ENCODE data around the gene GMPR. TPM values are rescaled to one million over a fixed set of nuclear protein-coding genes. Genes with fewer than 3 reads are reported as not detected.

Gene GMPR
- total and polyA plus RNA-seq, 2 donors (not counting 3 experiments of a cell fraction or from before 2014, with no cell fraction given) = 36.3 to 64.0 TPM

DNA sequence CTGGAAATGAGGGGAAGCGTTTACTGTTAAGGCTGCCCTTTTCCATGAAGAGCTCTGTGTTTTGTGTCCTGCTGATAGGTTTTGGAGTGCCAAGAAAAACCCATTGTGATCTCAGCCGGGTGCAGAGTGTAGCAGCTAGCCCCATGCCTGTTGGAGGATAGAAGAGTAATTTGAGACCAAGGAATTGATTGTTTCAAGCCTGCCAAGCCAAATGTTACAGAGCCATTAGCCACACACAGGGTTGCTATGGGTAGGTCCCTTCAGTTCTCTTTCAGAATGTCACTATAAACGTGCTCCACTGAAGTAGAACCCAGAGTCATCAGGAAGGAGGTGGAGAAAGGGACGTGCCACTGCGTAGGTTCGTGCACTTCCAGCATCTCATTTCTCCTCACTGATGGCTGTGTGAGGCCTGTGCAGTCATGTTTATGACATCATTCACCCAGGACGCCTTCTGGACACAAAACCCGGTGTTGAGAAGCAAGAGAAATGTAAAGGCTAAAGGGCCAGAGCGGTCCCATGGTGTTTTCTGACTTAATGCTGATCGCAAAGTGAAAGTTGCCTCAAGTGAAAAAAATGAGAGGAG is 6.6 kb downstream of the GMPR start:
- no peak for TF ChIP-seq JUN (IDR thresholded peaks at IDR 0.05; ENCODE audit: borderline replicate concordance, insufficient read depth, insufficient read length, low read depth)
- TF ChIP-seq GATA2 (IDR thresholded peaks at IDR 0.05; ENCODE audit: insufficient read depth, insufficient read length, low read depth, low read length) = no peak
- no peak for TF ChIP-seq POLR2A (IDR thresholded peaks at IDR 0.05; ENCODE audit: low read depth, low read length)
- no peak for TF ChIP-seq EZH2 (IDR thresholded peaks at IDR 0.05; ENCODE audit: borderline replicate concordance, low read depth, low read length, severe bottlenecking)
- TF ChIP-seq, protein P1, sequence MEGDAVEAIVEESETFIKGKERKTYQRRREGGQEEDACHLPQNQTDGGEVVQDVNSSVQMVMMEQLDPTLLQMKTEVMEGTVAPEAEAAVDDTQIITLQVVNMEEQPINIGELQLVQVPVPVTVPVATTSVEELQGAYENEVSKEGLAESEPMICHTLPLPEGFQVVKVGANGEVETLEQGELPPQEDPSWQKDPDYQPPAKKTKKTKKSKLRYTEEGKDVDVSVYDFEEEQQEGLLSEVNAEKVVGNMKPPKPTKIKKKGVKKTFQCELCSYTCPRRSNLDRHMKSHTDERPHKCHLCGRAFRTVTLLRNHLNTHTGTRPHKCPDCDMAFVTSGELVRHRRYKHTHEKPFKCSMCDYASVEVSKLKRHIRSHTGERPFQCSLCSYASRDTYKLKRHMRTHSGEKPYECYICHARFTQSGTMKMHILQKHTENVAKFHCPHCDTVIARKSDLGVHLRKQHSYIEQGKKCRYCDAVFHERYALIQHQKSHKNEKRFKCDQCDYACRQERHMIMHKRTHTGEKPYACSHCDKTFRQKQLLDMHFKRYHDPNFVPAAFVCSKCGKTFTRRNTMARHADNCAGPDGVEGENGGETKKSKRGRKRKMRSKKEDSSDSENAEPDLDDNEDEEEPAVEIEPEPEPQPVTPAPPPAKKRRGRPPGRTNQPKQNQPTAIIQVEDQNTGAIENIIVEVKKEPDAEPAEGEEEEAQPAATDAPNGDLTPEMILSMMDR (IDR thresholded peaks at IDR 0.05; ENCODE audit: extremely low read depth in 1 of 2, insufficient read depth in 1 of 2, low read depth in 1 of 2, low read length in 2 of 2) = no peak
- no peak for TF ChIP-seq MYC (IDR thresholded peaks at IDR 0.05; ENCODE audit: low read depth, low read length)
- TF ChIP-seq POLR2AphosphoS5 (IDR thresholded peaks at IDR 0.05; ENCODE audit: insufficient read depth, low read depth, low read length) = no peak
- no peak for TF ChIP-seq FOS (IDR thresholded peaks at IDR 0.05; ENCODE audit: borderline replicate concordance, insufficient read depth, low read length)
- TF ChIP-seq, protein P2, sequence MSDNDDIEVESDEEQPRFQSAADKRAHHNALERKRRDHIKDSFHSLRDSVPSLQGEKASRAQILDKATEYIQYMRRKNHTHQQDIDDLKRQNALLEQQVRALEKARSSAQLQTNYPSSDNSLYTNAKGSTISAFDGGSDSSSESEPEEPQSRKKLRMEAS (IDR thresholded peaks at IDR 0.05; ENCODE audit: insufficient read depth, insufficient read length) = no peak
- FAIRE-seq (peak; percentile 69), DNase-seq (ENCODE audit: low read depth, low spot score) (peak; percentile 30)
- dilution Hi-C loops (cut with MboI; ENCODE audit: extremely low pct_ligation_motif_present, low sequenced_read_pairs) = no loop called here
- H3K9me1 ChIP-seq (replicated peaks; ENCODE audit: control insufficient read depth, extremely low read depth, insufficient read depth, low read length) = no peaks in the 10 kb centered on the region
- no peak overlapping the region for H3K4me3 ChIP-seq (replicated peaks in 1 of 3; ENCODE audit: insufficient read depth in 1 of 3, low read depth in 1 of 3, low read length in 3 of 3)
- peaks cover 6% of the 10 kb centered on the region for H3K4me1 ChIP-seq (ENCODE audit: control insufficient read depth, extremely low read depth, insufficient read depth, low read length)
- no peaks in the 10 kb centered on the region for H3K27me3 ChIP-seq (ENCODE audit: control insufficient read depth in 2 of 2, insufficient read depth in 2 of 2, low read length in 2 of 2)
- H3K79me2 ChIP-seq (ENCODE audit: control insufficient read depth, insufficient read depth, low read length) = no peaks in the 10 kb centered on the region
- no peaks in the 10 kb centered on the region for H4K20me1 ChIP-seq (replicated peaks; ENCODE audit: control insufficient read depth, extremely low read depth, insufficient read depth, low read length)
- no peak overlapping the region for H3K9ac ChIP-seq (replicated peaks; ENCODE audit: extremely low read depth, insufficient read depth, low read length)
- no peaks in the 10 kb centered on the region for H3K9me3 ChIP-seq (replicated peaks; ENCODE audit: control insufficient read depth, insufficient read depth, low read length)
- ChIA-PET CTCF (interaction anchor here (1.0 kb wide), 1 partner anchor 519 kb away, joined by 3 read pairs; no protein-coding TSS in a partner anchor), POLR2A (no interaction called here)
- intact Hi-C loops (cut with micrococcal nuclease) = no loop called here
- H3K4me2 ChIP-seq (ENCODE audit: insufficient read depth, low read length) = no peak overlapping the region
- H2AFZ ChIP-seq (ENCODE audit: low read depth, low read length) = peak overlapping the region; percentile 14
- BruUV-seq (replicated peaks) = no TSS peak
- no peak overlapping the region for H3K27ac ChIP-seq (ENCODE audit: insufficient read depth, low read depth, low read length)
- H3K36me3 ChIP-seq (ENCODE audit: control insufficient read depth in 2 of 2, extremely low read depth in 1 of 2, insufficient read depth in 2 of 2, low read length in 2 of 2) = peaks cover 7 to 9% of the 10 kb centered on the region in 2 experiments

Measured in endothelial cell of umbilical vein (primary cell).